Smooth muscle cell (in vitro differentiated cells): Measurements from ENCODE around the gene PRKN. TPM values are rescaled to one million over a fixed set of nuclear protein-coding genes. Genes with fewer than 3 reads are reported as not detected.
"Not testable (repeated sequence)": the region's sequence is repeated elsewhere in the genome, so short reads cannot be mapped to it uniquely, and the experiment has no call there.

ENCODE experiments used
- DNase-seq: peaks from one replicate; lab custom pipeline; 2025; ENCODE audit not compliant: unreplicated experiment; lab: John Stamatoyannopoulos, UW
- H2AFZ ChIP-seq: fragments of 200-600 bp; sonication (generic); 2 replicates; pipeline ENCODE4 v1.6.0; 2016; ENCODE audit warnings: antibody characterized with exemption, low read depth, mild to moderate bottlenecking
- H3F3A ChIP-seq: fragments of 200-600 bp; sonication (generic); 2 replicates; pipeline ENCODE4 v1.6.0; 2017; ENCODE audit warnings: antibody characterized with exemption, low read depth
- H3K27ac ChIP-seq: fragments of 200-600 bp; sonication (generic); 2 replicates; pipeline ENCODE4 v1.5.1; 2016; ENCODE audit warnings: low read depth, mild to moderate bottlenecking
- H3K27me3 ChIP-seq: fragments of 200-600 bp; sonication (generic); 2 replicates; pipeline ENCODE4 v1.6.1; 2016; ENCODE audit warnings: low read depth, mild to moderate bottlenecking
- H3K36me3 ChIP-seq: fragments of 200-600 bp; sonication (generic); 2 replicates; pipeline ENCODE4 v1.5.1; 2016; ENCODE audit warnings: low read depth
- H3K4me1 ChIP-seq: fragments of 200-600 bp; sonication (generic); 2 replicates; pipeline ENCODE4 v1.5.1; 2016; ENCODE audit warnings: low read depth
- H3K4me2 ChIP-seq: fragments of 200-600 bp; sonication (generic); 2 replicates; pipeline ENCODE4 v1.6.0; 2016; ENCODE audit warnings: mild to moderate bottlenecking
- H3K4me3 ChIP-seq: fragments of 200-600 bp; sonication (generic); 2 replicates; pipeline ENCODE4 v1.5.1; 2016; ENCODE audit warnings: mild to moderate bottlenecking
- H3K79me2 ChIP-seq: fragments of 200-600 bp; sonication (generic); 2 replicates; pipeline ENCODE4 v1.6.0; 2016; ENCODE audit warnings: low read depth, mild to moderate bottlenecking
- H3K9ac ChIP-seq: fragments of 200-600 bp; sonication (generic); 2 replicates; pipeline ENCODE4 v1.6.0; 2016; ENCODE audit warnings: low read depth
- H3K9me3 ChIP-seq: fragments of 200-600 bp; sonication (generic); replicated peaks from 2 replicates; pipeline ENCODE4 v1.5.1; 2016; ENCODE audit warnings: low read depth
- H4K20me1 ChIP-seq: fragments of 200-600 bp; sonication (generic); 2 replicates; pipeline ENCODE4 v1.6.0; 2016; ENCODE audit warnings: low read depth
- CTCF ChIP-seq: fragments of 200-600 bp; sonication (generic); IDR thresholded peaks from 2 replicates; pipeline ENCODE4 v1.5.1; 2017; ENCODE audit warnings: borderline replicate concordance, mild to moderate bottlenecking, antibody characterized with exemption; ENCODE audit not compliant: insufficient read depth, poor library complexity, severe bottlenecking
- WGBS: methylation state at CpG from one replicate; pipeline ENCODE4 v1.1.7; 2016; ENCODE audit warnings: low lambda C conversion rate; 5-methylcytosine and 5-hydroxymethylcytosine counted together
- polyA plus RNA-seq: library from polyadenylated mRNA; unstranded; fragments of >200 nt; fragmentation: Nextera tagmentation; extraction: Ambion mirVana; gene quantifications from 2 replicates; pipeline ENCODE4 v1.2.1, GENCODE V29; 2016
- total RNA-seq: library from RNA; depleted of rRNA; stranded (reverse); fragments of >200 nt; gene quantifications from 2 replicates; pipeline ENCODE4 v1.2.3, GENCODE V29; 2014

Gene PRKN
- total and polyA plus RNA-seq, 2 experiments from 2014 or later, result 0.81 to 5.1 TPM

GRCh38 chr6:161498881-161499280 is 1228.7 kb downstream of the PRKN start:
- Histone ChIP-seq H3K4me3 (no peak overlapping the region), H4K20me1 (no peaks in the 10 kb centered on the region), H3K9me3 (no peaks in the 10 kb centered on the region), H3K27me3 (peaks cover 3% of the 10 kb centered on the region), H3K4me2 (no peak overlapping the region), H3K79me2 (no peaks in the 10 kb centered on the region), H3F3A (no peaks in the 10 kb centered on the region), H3K27ac (no peak overlapping the region), H2AFZ (no peak overlapping the region), H3K36me3 (no peaks in the 10 kb centered on the region), H3K4me1 (no peaks in the 10 kb centered on the region), H3K9ac (no peak overlapping the region)
- 96% methylated on average over 4 of the region's 4 CpGs for WGBS
- DNase-seq, result no peak
- TF ChIP-seq CTCF, result no peak

- H3K27ac ChIP-seq, result no peak overlapping the region
- H3K4me2 ChIP-seq, result no peak overlapping the region
- H4K20me1 ChIP-seq, result no peaks in the 10 kb centered on the region
- H3F3A ChIP-seq, result no peaks in the 10 kb centered on the region
- H3K36me3 ChIP-seq, result no peaks in the 10 kb centered on the region
- H3K9me3 ChIP-seq, result no peaks in the 10 kb centered on the region
- peak; percentile 40 for TF ChIP-seq CTCF
- no peak for DNase-seq
- H3K4me3 ChIP-seq, result no peak overlapping the region
- no peaks in the 10 kb centered on the region for H3K4me1 ChIP-seq
- H3K79me2 ChIP-seq, result no peaks in the 10 kb centered on the region
- WGBS, result 38% methylated on average over 7 of the region's 7 CpGs
- H2AFZ ChIP-seq, result no peak overlapping the region
- H3K27me3 ChIP-seq, result peaks cover 3% of the 10 kb centered on the region
- H3K9ac ChIP-seq, result no peak overlapping the region
These were observed 1229.2 kb downstream of the PRKN start for GRCh38 chr6:161498359-161498758.

- no peak overlapping the region for H2AFZ ChIP-seq
- WGBS, result 90% methylated on average over 8 of the region's 8 CpGs
- no peaks in the 10 kb centered on the region for H3F3A ChIP-seq
- H3K9ac ChIP-seq, result no peak overlapping the region
- no peak for TF ChIP-seq CTCF
- H3K4me1 ChIP-seq, result no peaks in the 10 kb centered on the region
- no peaks in the 10 kb centered on the region for H3K36me3 ChIP-seq
- H4K20me1 ChIP-seq, result no peaks in the 10 kb centered on the region
- H3K79me2 ChIP-seq, result no peaks in the 10 kb centered on the region
- no peak overlapping the region for H3K4me2 ChIP-seq
- no peak overlapping the region for H3K4me3 ChIP-seq
- DNase-seq, result no peak
- no peak overlapping the region for H3K27ac ChIP-seq
- peaks cover 3% of the 10 kb centered on the region for H3K27me3 ChIP-seq
- H3K9me3 ChIP-seq, result no peaks in the 10 kb centered on the region
These were observed 1230.6 kb downstream of the PRKN start for GRCh38 chr6:161496941-161497340.

- not testable (repeated sequence) for H3K4me2 ChIP-seq, H3K27ac ChIP-seq, H3K27me3 ChIP-seq, H3K4me3 ChIP-seq, H3K36me3 ChIP-seq, H3K9ac ChIP-seq, H4K20me1 ChIP-seq, H3K4me1 ChIP-seq, DNase-seq, H2AFZ ChIP-seq, H3K79me2 ChIP-seq, H3K9me3 ChIP-seq, H3F3A ChIP-seq
- 88% methylated on average over 4 of the region's 4 CpGs for WGBS
These were observed 1231.3 kb downstream of the PRKN start for GRCh38 chr6:161496271-161496670.
